Omental fat pad (tissue), 4 donors: ENCODE measurements around the gene ATP5ME. TPM values are rescaled to one million over a fixed set of nuclear protein-coding genes. Genes with fewer than 3 reads are reported as not detected.

Source experiments
- ATAC-seq: fragments of 150-250 bp; one replicate; pipeline ENCODE4 v1.9.1; 2016; ENCODE audit warnings: mild to moderate bottlenecking, moderate library complexity; ENCODE audit not compliant: low FRiP score
- DNase-seq: peaks from one replicate; pipeline ENCODE4 v3.0.0-alpha.2; 2019; ENCODE audit warnings: low spot score
- total RNA-seq, 4 donors: library from RNA; depleted of rRNA; stranded (reverse); fragments of >200 nt; gene quantifications; one replicate each; pipeline ENCODE4 v1.1.0, GENCODE V29; 2016
- TF ChIP-seq, protein P1 (sequence below), 3 donors: fragments of 450-650 bp; IDR thresholded peaks; one replicate each; pipeline ENCODE4 v1.5.1; 2016 to 2017; ENCODE audit warnings: antibody characterized with exemption in 3 of 3, mild to moderate bottlenecking in 3 of 3, moderate library complexity in 2 of 3

The ATP5ME gene
- total RNA-seq, 4 donors from 2014 or later = 54.3 to 147 (median 107) TPM

DNA sequence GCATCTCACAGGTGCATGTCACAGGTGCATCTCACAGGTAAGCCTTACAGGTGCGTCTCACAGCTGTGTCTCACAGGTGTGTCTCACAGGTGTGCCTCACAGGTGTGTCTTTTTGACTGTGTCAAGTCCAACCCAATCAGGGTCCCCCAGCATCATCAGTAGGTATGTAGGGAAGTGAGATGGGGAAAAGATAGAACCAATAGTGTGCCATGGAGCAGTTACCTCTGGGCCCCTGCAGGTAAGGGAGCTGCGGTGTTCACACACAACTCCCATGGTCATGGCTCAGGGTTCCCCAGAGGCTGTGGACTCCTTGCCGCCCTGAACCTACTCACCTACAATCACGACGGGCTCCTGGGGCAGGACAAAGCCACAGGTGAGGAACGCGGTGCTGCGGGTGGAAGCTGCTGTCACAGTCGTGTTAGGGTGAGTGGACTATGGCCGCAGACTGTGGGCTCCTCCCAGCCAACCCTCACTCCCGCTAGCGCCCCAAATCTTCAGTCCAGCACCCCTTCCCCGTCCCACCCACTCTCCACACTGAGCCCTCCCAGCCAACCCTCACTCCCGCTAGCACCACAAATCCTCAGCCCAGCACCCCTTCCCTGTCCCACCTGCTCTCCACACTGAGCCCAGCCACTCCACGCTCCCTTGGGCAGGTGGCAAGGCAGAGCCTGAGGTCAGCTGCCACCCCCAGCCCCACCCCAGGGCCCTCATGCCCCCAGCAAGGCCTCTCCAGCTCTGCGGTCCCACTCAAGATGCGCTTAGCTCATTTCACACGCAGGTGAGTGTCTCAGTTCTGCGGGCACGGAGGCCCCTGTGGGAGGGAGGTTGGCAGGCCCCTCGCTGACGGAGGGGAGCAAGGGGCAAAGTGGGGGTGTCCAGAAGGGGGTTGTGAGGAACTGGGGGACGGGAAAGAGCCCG lies 50.8 kb downstream of the ATP5ME start:
- TF ChIP-seq, protein P1, sequence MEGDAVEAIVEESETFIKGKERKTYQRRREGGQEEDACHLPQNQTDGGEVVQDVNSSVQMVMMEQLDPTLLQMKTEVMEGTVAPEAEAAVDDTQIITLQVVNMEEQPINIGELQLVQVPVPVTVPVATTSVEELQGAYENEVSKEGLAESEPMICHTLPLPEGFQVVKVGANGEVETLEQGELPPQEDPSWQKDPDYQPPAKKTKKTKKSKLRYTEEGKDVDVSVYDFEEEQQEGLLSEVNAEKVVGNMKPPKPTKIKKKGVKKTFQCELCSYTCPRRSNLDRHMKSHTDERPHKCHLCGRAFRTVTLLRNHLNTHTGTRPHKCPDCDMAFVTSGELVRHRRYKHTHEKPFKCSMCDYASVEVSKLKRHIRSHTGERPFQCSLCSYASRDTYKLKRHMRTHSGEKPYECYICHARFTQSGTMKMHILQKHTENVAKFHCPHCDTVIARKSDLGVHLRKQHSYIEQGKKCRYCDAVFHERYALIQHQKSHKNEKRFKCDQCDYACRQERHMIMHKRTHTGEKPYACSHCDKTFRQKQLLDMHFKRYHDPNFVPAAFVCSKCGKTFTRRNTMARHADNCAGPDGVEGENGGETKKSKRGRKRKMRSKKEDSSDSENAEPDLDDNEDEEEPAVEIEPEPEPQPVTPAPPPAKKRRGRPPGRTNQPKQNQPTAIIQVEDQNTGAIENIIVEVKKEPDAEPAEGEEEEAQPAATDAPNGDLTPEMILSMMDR (IDR thresholded peaks at IDR 0.05) = no peak
- ATAC-seq = no peak
- no peak for DNase-seq

Other genes with a start within 250 kb of the ATP5ME start
- 10 to 100 TPM; 17.0 to 37.0 (median 23.3) TPM for gene ZNF721, start 175.1 kb downstream of the ATP5ME start, total RNA-seq
- gene PIGG, start 175.1 kb downstream of the ATP5ME start, total RNA-seq = 10 to 100 TPM; 32.9 to 67.8 (median 51.9) TPM
- not detected for gene TMEM271, start 98.0 kb downstream of the ATP5ME start, total RNA-seq
- gene PDE6B, start 48.7 kb downstream of the ATP5ME start, total RNA-seq = 1 to 10 TPM in 3 of 4 donors, under 1 TPM in 1; 0.32 to 5.6 (median 2.9) TPM
- 10 to 100 TPM in 1 of 4 donors, 1 to 10 TPM in 3; 8.7 to 19.0 (median 9.4) TPM for gene MYL5, start 266 bp upstream of the ATP5ME start, total RNA-seq
- gene SLC49A3, start 14.9 kb upstream of the ATP5ME start, total RNA-seq = 10 to 100 TPM in 3 of 4 donors, 1 to 10 TPM in 1; 9.4 to 21.1 (median 19.0) TPM
- 10 to 100 TPM; 31.0 to 67.1 (median 48.8) TPM for gene PCGF3, start 31.6 kb upstream of the ATP5ME start, total RNA-seq
- gene CPLX1, start 151.9 kb upstream of the ATP5ME start, total RNA-seq = 1 to 10 TPM in 3 of 4 donors, not detected in 1; 1.1 to 2.0 (median 1.9) TPM